ENCODE results near the gene IFI27L2. TPM values are rescaled to one million over a fixed set of nuclear protein-coding genes. Genes with fewer than 3 reads are reported as not detected.

IFI27L2 gene
- 28.5 to 36.2 TPM (median 35.8 TPM) in 3 replicates for total RNA-seq

GRCh38 chr14:94129111-94129757 lies at the start of gene IFI27L2:
IFI27L2 (minus strand) TSS chr14:94129604; CDS start chr14:94129564, 40 bp downstream.
- peak; percentile 20 for TF ChIP-seq CTCF (IDR thresholded peaks at IDR 0.05; ENCODE audit: unreplicated experiment)
- Mint-ChIP-seq H3K4me1 (peaks cover 16% of the 10 kb centered on the region), H3K27me3 (ENCODE audit: low read depth) (peaks cover 11% of the 10 kb centered on the region), H3K9me3 (no peaks in the 10 kb centered on the region), H3K27ac (peak within 1 kb of the TSS; percentile 61), H3K36me3 (no peaks in the 10 kb centered on the region), H3K4me3 (peak within 1 kb of the TSS; percentile 70)
- no peak for DNase-seq (ENCODE audit: low spot score in 2 of 2, unreplicated experiment in 2 of 2)

- H3K9me3 Mint-ChIP-seq: no peaks in the 10 kb centered on the region
Measured at GRCh38 chr14:94177806-94178205, 48.4 kb upstream of the IFI27L2 start.

GRCh38 chr14:94176808-94177207 lies 47.4 kb upstream of the IFI27L2 start:
- Mint-ChIP-seq H3K4me3 (no peak overlapping the region), H3K27ac (no peak overlapping the region), H3K27me3 (ENCODE audit: low read depth) (peaks cover 77% of the 10 kb centered on the region), H3K4me1 (peaks cover 16% of the 10 kb centered on the region), H3K36me3 (no peaks in the 10 kb centered on the region), H3K9me3 (no peaks in the 10 kb centered on the region)
- no peak for DNase-seq (ENCODE audit: low spot score in 2 of 2, unreplicated experiment in 2 of 2)
- TF ChIP-seq CTCF (IDR thresholded peaks at IDR 0.05; ENCODE audit: unreplicated experiment): no peak

More at GRCh38 chr14:94177806-94178205, 48.4 kb upstream of the IFI27L2 start:
- H3K27me3 Mint-ChIP-seq (ENCODE audit: low read depth): peaks cover 70% of the 10 kb centered on the region
- H3K4me1 Mint-ChIP-seq: peaks cover 16% of the 10 kb centered on the region
- H3K27ac Mint-ChIP-seq: no peak overlapping the region
- no peak overlapping the region for H3K4me3 Mint-ChIP-seq
- TF ChIP-seq CTCF (IDR thresholded peaks at IDR 0.05; ENCODE audit: unreplicated experiment): no peak
- DNase-seq (ENCODE audit: low spot score in 2 of 2, unreplicated experiment in 2 of 2): no peak
- no peaks in the 10 kb centered on the region for H3K36me3 Mint-ChIP-seq

- Mint-ChIP-seq H3K4me1 (peaks cover 16% of the 10 kb centered on the region), H3K27me3 (ENCODE audit: low read depth) (peaks cover 84% of the 10 kb centered on the region), H3K9me3 (no peaks in the 10 kb centered on the region), H3K36me3 (no peaks in the 10 kb centered on the region), H3K27ac (no peak overlapping the region), H3K4me3 (peak overlapping the region; percentile 55)
- TF ChIP-seq CTCF (IDR thresholded peaks at IDR 0.05; ENCODE audit: unreplicated experiment): no peak
- no peak for DNase-seq (ENCODE audit: low spot score in 2 of 2, unreplicated experiment in 2 of 2)
Measured at GRCh38 chr14:94175747-94176146, 46.3 kb upstream of the IFI27L2 start.

GRCh38 chr14:94175011-94175745 lies 45.8 kb upstream of the IFI27L2 start:
- Mint-ChIP-seq H3K36me3 (no peaks in the 10 kb centered on the region), H3K27me3 (ENCODE audit: low read depth) (peaks cover 85% of the 10 kb centered on the region), H3K27ac (no peak overlapping the region), H3K4me1 (peaks cover 14% of the 10 kb centered on the region), H3K9me3 (no peaks in the 10 kb centered on the region), H3K4me3 (peak overlapping the region; percentile 55)
- no peak for TF ChIP-seq CTCF (IDR thresholded peaks at IDR 0.05; ENCODE audit: unreplicated experiment)
- DNase-seq (ENCODE audit: low spot score in 2 of 2, unreplicated experiment in 2 of 2): no peak
